Ishikawa (cell line): ENCODE data around the gene AAGAB.

Experiments
- EP300 ChIP-seq: IDR thresholded peaks from 2 replicates; pipeline ENCODE4 v1.6.1; 2012; ENCODE audit warnings: borderline replicate concordance
- REST ChIP-seq: IDR thresholded peaks from 2 replicates; pipeline ENCODE4 v1.6.1; 2012; ENCODE audit warnings: low read depth, mild to moderate bottlenecking
- TAF1 ChIP-seq: IDR thresholded peaks from 2 replicates; pipeline ENCODE4 v1.6.1; 2012; ENCODE audit warnings: low read depth, mild to moderate bottlenecking
- YY1 ChIP-seq: IDR thresholded peaks from 2 replicates; pipeline ENCODE4 v1.6.1; 2012; ENCODE audit warnings: low read depth
- ZBTB7A ChIP-seq: IDR thresholded peaks from 2 replicates; pipeline ENCODE4 v1.6.1; 2012; ENCODE audit warnings: low read depth

DNA sequence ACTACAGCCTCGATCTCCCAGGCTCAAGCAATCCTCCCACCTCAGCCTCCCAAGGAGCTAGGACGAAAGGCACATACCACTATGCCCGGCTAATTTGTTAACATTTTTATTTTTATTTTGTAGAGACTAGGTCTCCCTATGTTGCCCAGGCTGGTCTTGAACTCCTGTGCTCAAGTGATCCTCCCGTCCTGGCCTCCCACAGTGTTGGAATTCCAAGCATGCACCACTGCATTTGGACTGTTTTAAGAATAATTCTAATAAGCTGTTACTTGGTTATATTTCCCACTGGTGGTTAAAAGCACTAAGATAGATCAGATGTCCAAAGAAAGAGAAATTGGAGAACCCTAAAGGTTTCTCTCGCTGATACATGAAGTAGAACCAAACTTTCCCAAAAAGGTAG is 3.1 kb downstream of the AAGAB start:
- no peak for TF ChIP-seq EP300
- TF ChIP-seq TAF1 = no peak
- TF ChIP-seq YY1 = no peak
- no peak for TF ChIP-seq REST
- TF ChIP-seq ZBTB7A = no peak
